ENCODE results near the gene TDRD12. TPM values are rescaled to one million over a fixed set of nuclear protein-coding genes. Genes with fewer than 3 reads are reported as not detected.

Gene TDRD12
- polyA plus RNA-seq, 1 donor (not counting 4 experiments of a cell fraction or from before 2014, with no cell fraction given) = 0.04 TPM

GRCh38 chr19:32735936-32736335 lies 16.4 kb downstream of the TDRD12 start:
- H3K9me1 ChIP-seq (ENCODE audit: control insufficient read depth, extremely low read depth, insufficient read depth, low read length) = no peaks in the 10 kb centered on the region
- no peaks in the 10 kb centered on the region for H3K79me2 ChIP-seq (ENCODE audit: control insufficient read depth, insufficient read depth, low read length)
- no peak overlapping the region for H2AFZ ChIP-seq (ENCODE audit: control insufficient read depth, low read length)
- no peaks in the 10 kb centered on the region for H3K36me3 ChIP-seq (ENCODE audit: control insufficient read depth in 2 of 2, extremely low read depth in 1 of 2, insufficient read depth in 2 of 2, low read length in 2 of 2)
- no peak overlapping the region for H3K4me3 ChIP-seq (ENCODE audit: control insufficient read depth in 2 of 3, extremely low read depth in 1 of 3, insufficient read depth in 2 of 3, low read depth in 1 of 3, low read length in 3 of 3)
- no peak overlapping the region for H3K27ac ChIP-seq (ENCODE audit: control insufficient read depth, insufficient read depth, low read length)
- DNase-seq (ENCODE audit: low read depth, low spot score) = no peak
- H3K9me3 ChIP-seq (ENCODE audit: control insufficient read depth, low read depth, low read length) = no peaks in the 10 kb centered on the region
- dilution Hi-C loops (cut with MboI; ENCODE audit: extremely low pct_ligation_motif_present, low sequenced_read_pairs) = no loop called here
- no peak for TF ChIP-seq EZH2 (IDR thresholded peaks at IDR 0.05; ENCODE audit: low read length)
- no peak for TF ChIP-seq CTCF (optimal IDR thresholded peaks at IDR 0.05 in 1 of 3, IDR thresholded peaks at IDR 0.05 in 1 of 3, conservative IDR thresholded peaks at IDR 0.05 in 1 of 3; ENCODE audit: extremely low read depth in 1 of 3, insufficient read depth in 2 of 3, low read length in 3 of 3)
- no peak overlapping the region for H3K4me2 ChIP-seq (ENCODE audit: control insufficient read depth, extremely low read depth, insufficient read depth, low read depth, low read length)
- no peak overlapping the region for H3K9ac ChIP-seq (ENCODE audit: control insufficient read depth, extremely low read depth, insufficient read depth, low read length)
- H3K27me3 ChIP-seq (ENCODE audit: control insufficient read depth, extremely low read depth, insufficient read depth, low read length) = no peaks in the 10 kb centered on the region
- FAIRE-seq = no peak
- no peaks in the 10 kb centered on the region for H4K20me1 ChIP-seq (ENCODE audit: control insufficient read depth, extremely low read depth, insufficient read depth, low read length)
- H3K4me1 ChIP-seq (ENCODE audit: control insufficient read depth, extremely low read depth, insufficient read depth, low read length) = no peaks in the 10 kb centered on the region

GRCh38 chr19:32743021-32743420 lies 23.5 kb downstream of the TDRD12 start:
- Histone ChIP-seq H3K79me2 (ENCODE audit: control insufficient read depth, insufficient read depth, low read length) (no peaks in the 10 kb centered on the region), H3K9me3 (ENCODE audit: control insufficient read depth, low read depth, low read length) (no peaks in the 10 kb centered on the region), H3K9me1 (ENCODE audit: control insufficient read depth, extremely low read depth, insufficient read depth, low read length) (no peaks in the 10 kb centered on the region), H4K20me1 (ENCODE audit: control insufficient read depth, extremely low read depth, insufficient read depth, low read length) (no peaks in the 10 kb centered on the region), H3K36me3 (ENCODE audit: control insufficient read depth in 2 of 2, extremely low read depth in 1 of 2, insufficient read depth in 2 of 2, low read length in 2 of 2) (no peaks in the 10 kb centered on the region), H3K27ac (ENCODE audit: control insufficient read depth, insufficient read depth, low read length) (no peak overlapping the region), H3K4me2 (ENCODE audit: control insufficient read depth, extremely low read depth, insufficient read depth, low read depth, low read length) (no peak overlapping the region), H3K9ac (ENCODE audit: control insufficient read depth, extremely low read depth, insufficient read depth, low read length) (no peak overlapping the region), H3K4me3 (ENCODE audit: control insufficient read depth in 2 of 3, extremely low read depth in 1 of 3, insufficient read depth in 2 of 3, low read depth in 1 of 3, low read length in 3 of 3) (no peak overlapping the region), H2AFZ (ENCODE audit: control insufficient read depth, low read length) (no peak overlapping the region), H3K27me3 (ENCODE audit: control insufficient read depth, extremely low read depth, insufficient read depth, low read length) (no peaks in the 10 kb centered on the region), H3K4me1 (ENCODE audit: control insufficient read depth, extremely low read depth, insufficient read depth, low read length) (no peaks in the 10 kb centered on the region)
- dilution Hi-C loops (cut with MboI; ENCODE audit: extremely low pct_ligation_motif_present, low sequenced_read_pairs) = no loop called here
- TF ChIP-seq EZH2 (IDR thresholded peaks at IDR 0.05; ENCODE audit: low read length) = no peak
- TF ChIP-seq CTCF (optimal IDR thresholded peaks at IDR 0.05 in 1 of 3, IDR thresholded peaks at IDR 0.05 in 1 of 3, conservative IDR thresholded peaks at IDR 0.05 in 1 of 3; ENCODE audit: extremely low read depth in 1 of 3, insufficient read depth in 2 of 3, low read length in 3 of 3) = no peak
- no peak for FAIRE-seq
- DNase-seq (ENCODE audit: low read depth, low spot score) = no peak
